GM21367 (cell line): ENCODE data around the gene CDH4.

Experiments used
- ATAC-seq: cut with Tn5 transposase; IDR thresholded peaks from one replicate; pipeline ENCODE4 v1.9.1; 2021; ENCODE audit not compliant: unreplicated experiment

The CDH4 gene

GRCh38 chr20:61251529-61252393 lies at the start of gene CDH4:
Gene CDH4 (plus strand): TSS chr20:61252261.
- no peak for ATAC-seq

- ATAC-seq: no peak
Observed at GRCh38 chr20:61203320-61203719, 48.7 kb upstream of the CDH4 start.

GRCh38 chr20:61204206-61204605 lies 47.9 kb upstream of the CDH4 start:
- no peak for ATAC-seq

GRCh38 chr20:61205769-61206168 lies 46.3 kb upstream of the CDH4 start:
- ATAC-seq: no peak

GRCh38 chr20:61210862-61211261 lies 41.2 kb upstream of the CDH4 start:
- no peak for ATAC-seq

GRCh38 chr20:61217848-61218247 lies 34.2 kb upstream of the CDH4 start:
- no peak for ATAC-seq

- no peak for ATAC-seq
Observed at GRCh38 chr20:61219021-61219431, 33.0 kb upstream of the CDH4 start.

- ATAC-seq: no peak
Observed at GRCh38 chr20:61220131-61220530, 31.9 kb upstream of the CDH4 start.

- ATAC-seq: no peak
Observed at GRCh38 chr20:61220626-61221325, 31.3 kb upstream of the CDH4 start.

- ATAC-seq: no peak
Observed at GRCh38 chr20:61222699-61223098, 29.4 kb upstream of the CDH4 start.

GRCh38 chr20:61223121-61223520 lies 28.9 kb upstream of the CDH4 start:
- ATAC-seq: no peak

- no peak for ATAC-seq
Observed at GRCh38 chr20:61230166-61230565, 21.9 kb upstream of the CDH4 start.

GRCh38 chr20:61233590-61233989 lies 18.5 kb upstream of the CDH4 start:
- ATAC-seq: no peak

- no peak for ATAC-seq
Observed at GRCh38 chr20:61234224-61234890, 17.7 kb upstream of the CDH4 start.

- no peak for ATAC-seq
Observed at GRCh38 chr20:61236713-61237112, 15.3 kb upstream of the CDH4 start.

- ATAC-seq: no peak
Observed at GRCh38 chr20:61238813-61239212, 13.2 kb upstream of the CDH4 start.

- ATAC-seq: no peak
Observed at GRCh38 chr20:61240814-61241213, 11.2 kb upstream of the CDH4 start.

GRCh38 chr20:61244213-61244612 lies 7.8 kb upstream of the CDH4 start:
- no peak for ATAC-seq

- ATAC-seq: no peak
Observed at GRCh38 chr20:61246269-61246668, 5.8 kb upstream of the CDH4 start.

- no peak for ATAC-seq
Observed at GRCh38 chr20:61249626-61250025, 2.4 kb upstream of the CDH4 start.

GRCh38 chr20:61252601-61253263 lies 671 bp downstream of the CDH4 start:
- no peak for ATAC-seq
